Spleen (tissue), 11 donors: ENCODE results near the gene ASTL. TPM values are rescaled to one million over a fixed set of nuclear protein-coding genes. Genes with fewer than 3 reads are reported as not detected.

ENCODE experiments used
- DNase-seq: peaks from one replicate; pipeline ENCODE4 v3.0.0-alpha.2; 2020
- H3K27ac ChIP-seq, 8 donors: fragments of 200-600 bp; sonication (generic) in 7 of 8; 1 replicate in 4 of 8; 2 replicates in 4 of 8; pipeline versions ENCODE4 v1.5.0 to v1.8.0; 2016 to 2021; ENCODE audit warnings: inconsistent platforms in 4 of 8, mild to moderate bottlenecking in 4 of 8, moderate library complexity in 1 of 8
- H3K27me3 ChIP-seq, 7 donors: fragments of 200-600 bp; sonication (generic) in 6 of 7; replicated peaks in 1 of 7; 1 replicate in 4 of 7; 2 replicates in 3 of 7; pipeline versions ENCODE4 v1.5.0 to v1.8.0; 2016 to 2021; ENCODE audit warnings: inconsistent platforms in 3 of 7, mild to moderate bottlenecking in 1 of 7
- H3K36me3 ChIP-seq, 6 donors: fragments of 200-600 bp; sonication (generic) in 5 of 6; 1 replicate in 4 of 6; 2 replicates in 2 of 6; pipeline versions ENCODE4 v1.5.0 to v1.8.0; 2016 to 2021; ENCODE audit warnings: inconsistent platforms in 2 of 6
- H3K4me1 ChIP-seq, 6 donors: fragments of 200-600 bp; sonication (generic) in 5 of 6; 1 replicate in 3 of 6; 2 replicates in 3 of 6; pipeline versions ENCODE4 v1.5.0 to v1.8.0; 2016 to 2021; ENCODE audit warnings: inconsistent platforms in 3 of 6
- H3K4me3 ChIP-seq, 8 donors: fragments of 200-600 bp; sonication (generic) in 7 of 8; 1 replicate in 4 of 8; 2 replicates in 4 of 8; pipeline versions ENCODE4 v1.5.0 to v1.8.0; 2016 to 2021; ENCODE audit warnings: inconsistent platforms in 4 of 8, mild to moderate bottlenecking in 4 of 8, moderate library complexity in 2 of 8
- H3K9me3 ChIP-seq, 8 donors: fragments of 200-600 bp; sonication (generic) in 7 of 8; 1 replicate in 4 of 8; 2 replicates in 4 of 8; pipeline versions ENCODE4 v1.5.0 to v1.8.0; 2016 to 2021; ENCODE audit warnings: inconsistent platforms in 4 of 8
- POLR2A ChIP-seq, 3 donors: fragments of 450-650 bp; IDR thresholded peaks; one replicate each; pipeline ENCODE4 v1.5.1; 2017; ENCODE audit warnings: antibody characterized with exemption in 3 of 3, mild to moderate bottlenecking in 1 of 3
- POLR2AphosphoS5 ChIP-seq, 3 donors: sonication (generic); formaldehyde crosslinking; IDR thresholded peaks; one replicate each; pipeline ENCODE4 v1.5.1; 2017; ENCODE audit warnings: antibody characterized with exemption in 3 of 3
- WGBS, 5 donors: extraction: QIAGEN DNeasy Blood & Tissue Kit in 3 of 5; methylation state at CpG; one replicate each; pipeline versions ENCODE4 v1.1.5 to v1.1.7; 2013 to 2018; 5-methylcytosine and 5-hydroxymethylcytosine counted together
- intact Hi-C: fragments of 100-400 bp; cut with DNase I; formaldehyde crosslinking; loops from one replicate; pipeline ENCODE4 v1.15.0; 2023; ENCODE audit warnings: low total_unique reads
- polyA plus RNA-seq, 3 donors: library from polyadenylated mRNA; stranded (reverse); fragments of 200-250 nt; gene quantifications; one replicate each; pipeline ENCODE4 v1.2.1, GENCODE V29; 2013
- total RNA-seq, 7 donors: library from RNA; depleted of rRNA in 3 of 7; stranded (reverse); fragments of >200 nt in 3 of 7; fragmentation: NEBNext Ultra II Directional in 4 of 7; extraction: Animal tissue kit (Norgen Biotek cat#: 25700) in 4 of 7; gene quantifications; one replicate each; pipeline versions ENCODE4 v1.1.0 to v1.2.1, GENCODE V29; 2016 to 2021
- TF ChIP-seq, protein P1 (sequence below), 11 experiments: fragments of 200-600 bp in 7 of 11; fragments of 450-650 bp in 4 of 11; sonication (generic) in 4 of 11; IDR thresholded peaks in 8 of 11; conservative IDR thresholded peaks in 3 of 11; 1 replicate in 7 of 11; 2 replicates in 4 of 11; pipeline versions ENCODE4 v1.4.0 to v1.8.0; 2016 to 2021; ENCODE audit warnings: antibody characterized with exemption in 11 of 11, inconsistent platforms in 4 of 11, mild to moderate bottlenecking in 1 of 11
- donor health status: healthy with polysubstance abuse.
- donor health status: DM: no; HTN: no; CAD: no; lungs with moderate emphysema.
- donor health status: DM: no; HTN: no; CAD: no.
- donor health status: Bipolar disorder and iron deficiency.
- donor health status: healthy.
- donor health status: DM: no; HTN: no; CAD: no.
- donor health status: DM: yes; HTN: yes; CAD: no.

ASTL gene
- total and polyA plus RNA-seq, 10 donors: 0.24 to 2.2 (median 0.52) TPM; not detected in 1

DNA sequence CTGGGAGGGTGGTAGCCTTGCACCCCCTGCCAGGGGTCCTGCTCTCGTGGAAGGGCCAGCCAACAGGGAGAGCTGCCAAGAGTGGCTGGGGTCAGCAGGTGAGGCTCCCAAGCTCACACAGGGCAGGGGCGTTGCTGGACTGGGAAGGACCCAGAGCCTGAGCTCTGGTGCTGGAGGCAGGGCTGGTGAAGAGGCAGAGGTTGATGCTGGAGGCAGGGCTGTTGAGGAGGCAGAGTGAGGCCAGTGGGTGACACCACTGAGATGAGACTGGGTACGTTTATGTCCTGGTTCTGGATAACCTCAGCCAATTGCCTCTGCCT is 29.0 kb downstream of the ASTL start:
- intact Hi-C loops: no loop called here
- Histone ChIP-seq H3K27me3 (peaks cover 0 to 5% (median 0%) of the 10 kb centered on the region in 7 donors), H3K4me1 (peaks cover 0 to 35% (median 11%) of the 10 kb centered on the region in 6 donors), H3K27ac (peak overlapping the region in 6 of 8 donors; percentile 19 to 61 (median 58)), H3K36me3 (no peaks in the 10 kb centered on the region), H3K9me3 (peaks cover 0 to 21% (median 17%) of the 10 kb centered on the region in 8 donors), H3K4me3 (no peak overlapping the region)
- 53 to 73% (median 61%) methylated on average over 3 of the region's 3 CpGs for WGBS, 5 donors
- TF ChIP-seq, protein P1, sequence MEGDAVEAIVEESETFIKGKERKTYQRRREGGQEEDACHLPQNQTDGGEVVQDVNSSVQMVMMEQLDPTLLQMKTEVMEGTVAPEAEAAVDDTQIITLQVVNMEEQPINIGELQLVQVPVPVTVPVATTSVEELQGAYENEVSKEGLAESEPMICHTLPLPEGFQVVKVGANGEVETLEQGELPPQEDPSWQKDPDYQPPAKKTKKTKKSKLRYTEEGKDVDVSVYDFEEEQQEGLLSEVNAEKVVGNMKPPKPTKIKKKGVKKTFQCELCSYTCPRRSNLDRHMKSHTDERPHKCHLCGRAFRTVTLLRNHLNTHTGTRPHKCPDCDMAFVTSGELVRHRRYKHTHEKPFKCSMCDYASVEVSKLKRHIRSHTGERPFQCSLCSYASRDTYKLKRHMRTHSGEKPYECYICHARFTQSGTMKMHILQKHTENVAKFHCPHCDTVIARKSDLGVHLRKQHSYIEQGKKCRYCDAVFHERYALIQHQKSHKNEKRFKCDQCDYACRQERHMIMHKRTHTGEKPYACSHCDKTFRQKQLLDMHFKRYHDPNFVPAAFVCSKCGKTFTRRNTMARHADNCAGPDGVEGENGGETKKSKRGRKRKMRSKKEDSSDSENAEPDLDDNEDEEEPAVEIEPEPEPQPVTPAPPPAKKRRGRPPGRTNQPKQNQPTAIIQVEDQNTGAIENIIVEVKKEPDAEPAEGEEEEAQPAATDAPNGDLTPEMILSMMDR (IDR thresholded peaks at IDR 0.05 in 8 of 11, conservative IDR thresholded peaks at IDR 0.05 in 3 of 11): no peak
- no peak for TF ChIP-seq POLR2AphosphoS5 (IDR thresholded peaks at IDR 0.05)
- no peak for TF ChIP-seq POLR2A (IDR thresholded peaks at IDR 0.05)
- DNase-seq: no peak

DNA sequence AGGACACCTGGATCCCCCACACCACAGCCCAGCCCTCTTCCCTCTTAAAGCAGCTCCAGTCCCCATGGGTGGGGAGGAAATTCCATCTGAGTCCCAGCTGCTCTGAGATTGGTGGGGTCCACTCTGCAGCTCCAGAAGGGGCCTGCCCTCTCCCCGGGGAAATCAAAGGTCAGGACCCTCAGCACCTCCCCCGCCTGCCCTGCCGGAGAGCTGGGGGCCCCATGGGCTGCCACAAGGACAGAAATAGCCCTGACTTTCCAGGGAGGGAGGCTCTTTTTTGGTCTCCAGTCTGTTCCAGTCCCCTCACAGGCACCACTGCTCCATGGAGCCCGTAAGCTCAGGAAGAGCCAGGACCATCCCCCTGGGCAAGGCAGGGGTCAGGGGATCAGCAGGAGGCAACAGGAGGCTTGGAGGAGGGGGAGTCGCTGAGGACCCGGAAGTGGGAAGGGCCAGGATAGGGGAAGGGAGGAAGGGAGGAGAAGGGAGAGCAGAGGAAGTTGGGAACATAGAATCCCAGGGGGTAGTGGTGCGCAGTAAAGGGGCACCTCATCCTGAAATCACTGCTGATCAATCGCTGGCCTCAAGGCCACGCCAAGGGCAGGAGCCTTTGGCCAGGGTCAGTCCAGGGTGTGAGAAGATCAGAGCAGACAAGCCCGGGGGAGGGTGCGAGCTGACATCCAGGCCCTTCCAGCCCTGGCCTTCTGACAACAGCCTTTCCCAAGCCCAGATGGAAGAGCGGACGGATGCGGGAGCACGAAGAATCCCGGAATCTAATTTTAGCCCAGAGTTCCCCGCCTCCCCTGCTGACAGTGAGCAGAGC is 29.6 kb downstream of the ASTL start:
- TF ChIP-seq POLR2AphosphoS5 (IDR thresholded peaks at IDR 0.05): no peak
- TF ChIP-seq, protein P1 (IDR thresholded peaks at IDR 0.05 in 8 of 11, conservative IDR thresholded peaks at IDR 0.05 in 3 of 11): no peak
- no peak for TF ChIP-seq POLR2A (IDR thresholded peaks at IDR 0.05)
- DNase-seq: peak; percentile 72
- WGBS, 5 donors: 50 to 66% (median 52%) methylated on average over 17 of the region's 17 CpGs
- Histone ChIP-seq H3K27me3 (peaks cover 0 to 5% (median 0%) of the 10 kb centered on the region in 7 donors), H3K27ac (peak overlapping the region in 6 of 8 donors; percentile 19 to 61 (median 58)), H3K36me3 (no peaks in the 10 kb centered on the region), H3K9me3 (peaks cover 0 to 21% (median 17%) of the 10 kb centered on the region in 8 donors), H3K4me1 (peaks cover 0 to 33% (median 11%) of the 10 kb centered on the region in 6 donors), H3K4me3 (no peak overlapping the region)
- intact Hi-C loops: no loop called here

DNA sequence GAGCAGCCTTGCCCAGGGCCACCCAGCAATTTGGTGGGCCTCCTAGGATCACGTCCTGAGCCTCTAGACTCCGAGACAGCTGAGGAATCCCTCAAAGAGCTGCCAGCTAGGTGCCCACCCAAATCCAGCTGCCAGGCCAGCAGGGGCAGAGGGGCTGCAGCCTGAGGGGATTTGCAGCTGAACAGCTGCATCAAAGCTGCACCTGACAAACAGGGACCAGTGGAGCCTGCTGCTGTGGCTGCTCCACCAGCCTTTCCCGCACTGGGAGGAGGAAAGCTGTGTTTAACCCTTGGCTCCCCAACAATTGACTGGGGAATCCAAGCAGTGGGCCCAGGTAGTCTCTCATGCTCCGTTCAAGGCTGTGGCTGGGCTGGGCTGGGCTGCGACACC is 30.2 kb downstream of the ASTL start:
- peak; percentile 33 for DNase-seq
- Histone ChIP-seq H3K27ac (peak overlapping the region in 4 of 8 donors; percentile 57 to 61 (median 59)), H3K36me3 (no peaks in the 10 kb centered on the region), H3K4me1 (peaks cover 0 to 38% (median 11%) of the 10 kb centered on the region in 6 donors), H3K4me3 (no peak overlapping the region), H3K9me3 (peaks cover 0 to 21% (median 17%) of the 10 kb centered on the region in 8 donors), H3K27me3 (peaks cover 0 to 5% (median 0%) of the 10 kb centered on the region in 7 donors)
- 54 to 80% (median 63%) methylated on average over 2 to 5 of the region's 5 CpGs for WGBS, 5 donors
- TF ChIP-seq POLR2A (IDR thresholded peaks at IDR 0.05) (no peak), POLR2AphosphoS5 (IDR thresholded peaks at IDR 0.05) (no peak)
- TF ChIP-seq, protein P1 (IDR thresholded peaks at IDR 0.05 in 8 of 11, conservative IDR thresholded peaks at IDR 0.05 in 3 of 11): no peak
- intact Hi-C loops: no loop called here

DNA sequence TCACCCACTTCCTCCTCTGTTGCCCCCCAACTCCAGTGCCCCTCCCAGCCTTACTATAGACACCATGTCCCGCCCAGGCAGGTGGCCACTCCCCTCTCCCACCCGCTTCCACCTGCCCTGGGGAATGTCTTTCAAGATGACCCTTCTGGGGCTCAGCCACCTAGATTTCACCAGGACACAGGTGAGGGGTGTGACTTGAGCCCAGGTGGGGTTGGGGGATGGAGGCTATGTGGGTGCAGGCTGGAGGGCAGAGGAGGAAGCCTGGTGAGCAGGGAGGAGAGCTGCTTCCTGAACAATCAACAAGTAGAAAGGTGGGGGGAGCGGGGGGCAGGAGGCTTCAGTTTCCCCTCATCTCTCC is 30.6 kb downstream of the ASTL start:
- no peaks in the 10 kb centered on the region for H3K36me3 ChIP-seq
- TF ChIP-seq POLR2AphosphoS5 (IDR thresholded peaks at IDR 0.05): no peak
- no peak for TF ChIP-seq POLR2A (IDR thresholded peaks at IDR 0.05)
- TF ChIP-seq, protein P1 (IDR thresholded peaks at IDR 0.05 in 8 of 11, conservative IDR thresholded peaks at IDR 0.05 in 3 of 11): no peak
- no peak overlapping the region for H3K4me3 ChIP-seq
- peaks cover 0 to 21% (median 17%) of the 10 kb centered on the region in 8 donors for H3K9me3 ChIP-seq
- H3K4me1 ChIP-seq: peaks cover 0 to 42% (median 11%) of the 10 kb centered on the region in 6 donors
- H3K27ac ChIP-seq: no peak overlapping the region
- intact Hi-C loops: no loop called here
- peak; percentile 58 for DNase-seq
- WGBS, 5 donors: 68 to 87% (median 82%) methylated on average over 3 of the region's 3 CpGs
- peaks cover 0 to 5% (median 0%) of the 10 kb centered on the region in 7 donors for H3K27me3 ChIP-seq
